K562 (cell line): ENCODE data around the gene CARD9. TPM values are rescaled to one million over a fixed set of nuclear protein-coding genes. Genes with fewer than 3 reads are reported as not detected.

ENCODE experiments used
- CBX2 ChIP-seq: fragments of 200-600 bp; sonication (generic); IDR thresholded peaks from one replicate; pipeline ENCODE4 v1.6.1; 2012; ENCODE audit warnings: mild to moderate bottlenecking, low read length, inconsistent platforms; ENCODE audit not compliant: insufficient read depth, poor library complexity, severe bottlenecking
- CHCHD3 ChIP-seq: fragments of 250-450 bp; sonication (Bioruptor Pico); IDR thresholded peaks from 2 replicates; pipeline ENCODE4 v2.1.2; 2022; ENCODE audit warnings: mild to moderate bottlenecking
- HDAC6 ChIP-seq: IDR thresholded peaks from 2 replicates; pipeline ENCODE4 v1.6.1; 2012; ENCODE audit warnings: low read depth, mild to moderate bottlenecking, control low read depth, inconsistent platforms, low read length, moderate library complexity
- HLTF ChIP-seq: fragments of 450-650 bp; IDR thresholded peaks from 2 replicates; pipeline ENCODE4 v1.6.1; 2016
- HMGN3 ChIP-seq: IDR thresholded peaks from 2 replicates; pipeline ENCODE4 v1.6.1; 2011; ENCODE audit warnings: borderline replicate concordance, low read depth, mild to moderate bottlenecking, mixed read lengths, low read length; ENCODE audit not compliant: insufficient read length; ENCODE audit errors: extremely low read depth
- HNRNPLL ChIP-seq: fragments of 200-400 bp; formaldehyde crosslinking; IDR thresholded peaks from 2 replicates; pipeline ENCODE4 v1.6.1; 2017; ENCODE audit warnings: low read length, low read depth, mild to moderate bottlenecking; ENCODE audit not compliant: poor library complexity, severe bottlenecking
- NEUROD1 ChIP-seq: fragments of 150-350 bp; IDR thresholded peaks from 2 replicates; pipeline ENCODE4 v1.6.1; 2014; ENCODE audit warnings: borderline replicate concordance, low read length, low read depth; ENCODE audit not compliant: partially characterized antibody
- PTBP1 ChIP-seq: fragments of 200-400 bp; formaldehyde crosslinking; IDR thresholded peaks from 2 replicates; pipeline ENCODE4 v1.6.1; 2017; ENCODE audit warnings: low read depth, low read length
- PTTG1 ChIP-seq: fragments of 450-650 bp; IDR thresholded peaks from 2 replicates; pipeline ENCODE4 v1.6.1; 2016; ENCODE audit warnings: low read depth, mild to moderate bottlenecking, missing genetic modification characterization, missing compliant biosample characterization
- RAD21 ChIP-seq, 2 experiments: fragments of 250-450 bp in 1 of 2; fragments of 450-650 bp in 1 of 2; sonication (Bioruptor Pico) in 1 of 2; formaldehyde crosslinking in 1 of 2; IDR thresholded peaks in 1 of 2; conservative IDR thresholded peaks in 1 of 2; 2 replicates each; pipeline versions ENCODE4 v1.4.0 to v1.8.0; 2020 to 2022; ENCODE audit warnings: mild to moderate bottlenecking in 2 of 2, moderate library complexity in 1 of 2
- SMC3 ChIP-seq: conservative IDR thresholded peaks from 2 replicates; pipeline ENCODE4 v1.6.1; 2011; ENCODE audit warnings: low read depth, low read length, improper control_type of control experiment; ENCODE audit not compliant: insufficient read depth
- SRSF9 ChIP-seq: fragments of 200-400 bp; formaldehyde crosslinking; IDR thresholded peaks from 2 replicates; pipeline ENCODE4 v1.6.1; 2017; ENCODE audit warnings: low read depth, low read length, borderline replicate concordance
- TARDBP ChIP-seq: fragments of 450-650 bp; IDR thresholded peaks from 2 replicates; pipeline ENCODE4 v1.6.1; 2016
- ZNF217 ChIP-seq: sonication (generic); formaldehyde crosslinking; IDR thresholded peaks from 2 replicates; pipeline ENCODE4 v1.8.0; 2022; ENCODE audit warnings: mild to moderate bottlenecking, missing genetic modification reagents
- polyA plus RNA-seq, 8 experiments: library from polyadenylated mRNA; depleted of rRNA in 4 of 8; stranded (reverse) in 5 of 8; unstranded in 3 of 8; fragments of >200 nt; fragmentation: Nextera tagmentation in 2 of 8; fragmentation: Illumina TruSeq in 1 of 8; extraction: Ambion mirVana in 2 of 8; extraction: Trizol in 1 of 8; gene quantifications; 2 replicates each; pipeline versions ENCODE4 v1.2.1 to v1.2.3, GENCODE V29; 2011 to 2014; ENCODE audit warnings: inconsistent platforms in 1 of 8, missing spikeins in 1 of 8
- total RNA-seq, 7 experiments: library from RNA; depleted of rRNA in 6 of 7; stranded (reverse); fragments of >200 nt in 6 of 7; fragmentation: Illumina TruSeq in 2 of 7; extraction: Trizol in 2 of 7; gene quantifications; 2 replicates each; pipeline versions ENCODE4 v1.2.1 to v1.2.3, GENCODE V29; 2011 to 2021; ENCODE audit warnings: low replicate concordance in 1 of 7
- TF ChIP-seq, protein P1 (sequence below): fragments of 450-650 bp; IDR thresholded peaks from 2 replicates; pipeline ENCODE4 v1.6.1; 2016; ENCODE audit warnings: borderline replicate concordance
- TF ChIP-seq, protein P2 (sequence below): fragments of 450-650 bp; conservative IDR thresholded peaks from 2 replicates; pipeline ENCODE4 v1.6.1; 2016; ENCODE audit warnings: missing genetic modification characterization, low read depth, mild to moderate bottlenecking, missing compliant biosample characterization, moderate library complexity
- TF ChIP-seq, protein P3 (sequence below): sonication (generic); formaldehyde crosslinking; IDR thresholded peaks from 2 replicates; pipeline ENCODE4 v1.8.0; 2023; ENCODE audit warnings: mild to moderate bottlenecking, missing genetic modification reagents
- TF ChIP-seq, protein P4 (sequence below): fragments of 450-650 bp; IDR thresholded peaks from 2 replicates; pipeline ENCODE4 v1.6.1; 2017; ENCODE audit warnings: antibody characterized with exemption

Gene CARD9
- total and polyA plus RNA-seq, 9 of the 15 experiments (the other 6 are each of a cell fraction or from before 2014, with no cell fraction given): 1.7 to 53.0 (median 9.7) TPM

DNA sequence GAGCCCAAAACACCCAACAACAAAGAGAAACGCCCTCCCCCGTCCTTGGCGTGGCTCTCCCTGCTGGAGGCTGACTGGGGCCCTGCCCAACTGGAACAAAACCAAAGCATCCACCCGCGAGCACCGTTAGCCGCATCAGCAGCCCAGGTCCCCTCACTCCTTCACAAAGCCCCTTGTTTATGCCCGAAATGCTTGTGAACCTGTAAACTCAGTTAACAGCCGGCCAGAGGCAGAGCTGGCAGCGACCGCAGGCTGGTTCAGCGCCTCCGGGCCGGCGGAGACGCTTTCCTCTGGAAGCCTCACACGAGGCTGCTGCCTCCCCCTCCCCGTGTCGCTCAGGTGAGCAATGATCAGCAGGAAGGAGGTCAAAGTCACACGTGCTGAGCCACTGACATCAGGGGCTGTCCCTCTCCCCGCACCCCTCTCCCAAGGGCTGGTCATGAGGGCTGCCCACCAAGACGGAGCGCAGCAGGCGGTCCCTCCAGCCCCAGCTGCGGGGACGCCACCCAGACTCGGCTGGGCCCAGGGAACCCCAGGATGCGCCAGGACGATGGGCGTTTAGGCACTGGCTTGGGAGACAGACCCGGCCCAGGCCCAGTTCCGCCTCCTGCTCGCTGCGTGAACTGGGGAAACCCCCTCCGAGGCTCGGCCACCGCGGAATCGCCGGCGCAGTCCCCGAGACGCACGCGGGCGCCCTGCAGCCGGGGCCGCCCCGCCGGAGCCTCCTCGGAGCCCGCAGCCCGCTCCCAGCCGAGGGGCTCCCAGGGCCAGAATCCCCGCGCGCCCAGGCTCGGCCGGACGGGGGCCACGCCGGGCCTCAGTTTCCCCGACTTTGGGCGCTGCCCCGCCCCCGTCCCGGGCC is 25.9 kb upstream of the CARD9 start (continued):
- TF ChIP-seq, protein P1, sequence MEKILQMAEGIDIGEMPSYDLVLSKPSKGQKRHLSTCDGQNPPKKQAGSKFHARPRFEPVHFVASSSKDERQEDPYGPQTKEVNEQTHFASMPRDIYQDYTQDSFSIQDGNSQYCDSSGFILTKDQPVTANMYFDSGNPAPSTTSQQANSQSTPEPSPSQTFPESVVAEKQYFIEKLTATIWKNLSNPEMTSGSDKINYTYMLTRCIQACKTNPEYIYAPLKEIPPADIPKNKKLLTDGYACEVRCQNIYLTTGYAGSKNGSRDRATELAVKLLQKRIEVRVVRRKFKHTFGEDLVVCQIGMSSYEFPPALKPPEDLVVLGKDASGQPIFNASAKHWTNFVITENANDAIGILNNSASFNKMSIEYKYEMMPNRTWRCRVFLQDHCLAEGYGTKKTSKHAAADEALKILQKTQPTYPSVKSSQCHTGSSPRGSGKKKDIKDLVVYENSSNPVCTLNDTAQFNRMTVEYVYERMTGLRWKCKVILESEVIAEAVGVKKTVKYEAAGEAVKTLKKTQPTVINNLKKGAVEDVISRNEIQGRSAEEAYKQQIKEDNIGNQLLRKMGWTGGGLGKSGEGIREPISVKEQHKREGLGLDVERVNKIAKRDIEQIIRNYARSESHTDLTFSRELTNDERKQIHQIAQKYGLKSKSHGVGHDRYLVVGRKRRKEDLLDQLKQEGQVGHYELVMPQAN: peak; percentile 52; the same call in 1 of the 2 replicates
- no peak for TF ChIP-seq TARDBP
- TF ChIP-seq, protein P2, sequence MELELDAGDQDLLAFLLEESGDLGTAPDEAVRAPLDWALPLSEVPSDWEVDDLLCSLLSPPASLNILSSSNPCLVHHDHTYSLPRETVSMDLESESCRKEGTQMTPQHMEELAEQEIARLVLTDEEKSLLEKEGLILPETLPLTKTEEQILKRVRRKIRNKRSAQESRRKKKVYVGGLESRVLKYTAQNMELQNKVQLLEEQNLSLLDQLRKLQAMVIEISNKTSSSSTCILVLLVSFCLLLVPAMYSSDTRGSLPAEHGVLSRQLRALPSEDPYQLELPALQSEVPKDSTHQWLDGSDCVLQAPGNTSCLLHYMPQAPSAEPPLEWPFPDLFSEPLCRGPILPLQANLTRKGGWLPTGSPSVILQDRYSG (tag): no peak
- no peak for TF ChIP-seq HLTF
- TF ChIP-seq, protein P3, sequence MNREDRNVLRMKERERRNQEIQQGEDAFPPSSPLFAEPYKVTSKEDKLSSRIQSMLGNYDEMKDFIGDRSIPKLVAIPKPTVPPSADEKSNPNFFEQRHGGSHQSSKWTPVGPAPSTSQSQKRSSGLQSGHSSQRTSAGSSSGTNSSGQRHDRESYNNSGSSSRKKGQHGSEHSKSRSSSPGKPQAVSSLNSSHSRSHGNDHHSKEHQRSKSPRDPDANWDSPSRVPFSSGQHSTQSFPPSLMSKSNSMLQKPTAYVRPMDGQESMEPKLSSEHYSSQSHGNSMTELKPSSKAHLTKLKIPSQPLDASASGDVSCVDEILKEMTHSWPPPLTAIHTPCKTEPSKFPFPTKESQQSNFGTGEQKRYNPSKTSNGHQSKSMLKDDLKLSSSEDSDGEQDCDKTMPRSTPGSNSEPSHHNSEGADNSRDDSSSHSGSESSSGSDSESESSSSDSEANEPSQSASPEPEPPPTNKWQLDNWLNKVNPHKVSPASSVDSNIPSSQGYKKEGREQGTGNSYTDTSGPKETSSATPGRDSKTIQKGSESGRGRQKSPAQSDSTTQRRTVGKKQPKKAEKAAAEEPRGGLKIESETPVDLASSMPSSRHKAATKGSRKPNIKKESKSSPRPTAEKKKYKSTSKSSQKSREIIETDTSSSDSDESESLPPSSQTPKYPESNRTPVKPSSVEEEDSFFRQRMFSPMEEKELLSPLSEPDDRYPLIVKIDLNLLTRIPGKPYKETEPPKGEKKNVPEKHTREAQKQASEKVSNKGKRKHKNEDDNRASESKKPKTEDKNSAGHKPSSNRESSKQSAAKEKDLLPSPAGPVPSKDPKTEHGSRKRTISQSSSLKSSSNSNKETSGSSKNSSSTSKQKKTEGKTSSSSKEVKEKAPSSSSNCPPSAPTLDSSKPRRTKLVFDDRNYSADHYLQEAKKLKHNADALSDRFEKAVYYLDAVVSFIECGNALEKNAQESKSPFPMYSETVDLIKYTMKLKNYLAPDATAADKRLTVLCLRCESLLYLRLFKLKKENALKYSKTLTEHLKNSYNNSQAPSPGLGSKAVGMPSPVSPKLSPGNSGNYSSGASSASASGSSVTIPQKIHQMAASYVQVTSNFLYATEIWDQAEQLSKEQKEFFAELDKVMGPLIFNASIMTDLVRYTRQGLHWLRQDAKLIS (CRISPR knock-in tag): no peak
- TF ChIP-seq CBX2: no peak
- no peak for TF ChIP-seq SRSF9
- TF ChIP-seq SMC3: no peak
- TF ChIP-seq PTBP1: no peak
- TF ChIP-seq NEUROD1: peak; percentile 52
- TF ChIP-seq HNRNPLL: no peak
- TF ChIP-seq CHCHD3 (CRISPR knock-in tag): no peak
- no peak for TF ChIP-seq HDAC6
- TF ChIP-seq RAD21 (CRISPR knock-in tag; conservative IDR thresholded peaks at IDR 0.05 in 1 of 2, IDR thresholded peaks at IDR 0.05 in 1 of 2): no peak
- no peak for TF ChIP-seq PTTG1
- TF ChIP-seq, protein P4, sequence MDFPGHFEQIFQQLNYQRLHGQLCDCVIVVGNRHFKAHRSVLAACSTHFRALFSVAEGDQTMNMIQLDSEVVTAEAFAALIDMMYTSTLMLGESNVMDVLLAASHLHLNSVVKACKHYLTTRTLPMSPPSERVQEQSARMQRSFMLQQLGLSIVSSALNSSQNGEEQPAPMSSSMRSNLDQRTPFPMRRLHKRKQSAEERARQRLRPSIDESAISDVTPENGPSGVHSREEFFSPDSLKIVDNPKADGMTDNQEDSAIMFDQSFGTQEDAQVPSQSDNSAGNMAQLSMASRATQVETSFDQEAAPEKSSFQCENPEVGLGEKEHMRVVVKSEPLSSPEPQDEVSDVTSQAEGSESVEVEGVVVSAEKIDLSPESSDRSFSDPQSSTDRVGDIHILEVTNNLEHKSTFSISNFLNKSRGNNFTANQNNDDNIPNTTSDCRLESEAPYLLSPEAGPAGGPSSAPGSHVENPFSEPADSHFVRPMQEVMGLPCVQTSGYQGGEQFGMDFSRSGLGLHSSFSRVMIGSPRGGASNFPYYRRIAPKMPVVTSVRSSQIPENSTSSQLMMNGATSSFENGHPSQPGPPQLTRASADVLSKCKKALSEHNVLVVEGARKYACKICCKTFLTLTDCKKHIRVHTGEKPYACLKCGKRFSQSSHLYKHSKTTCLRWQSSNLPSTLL: no peak
- TF ChIP-seq ZNF217 (CRISPR knock-in tag): no peak
- peak; percentile 4 for TF ChIP-seq HMGN3
